DMS79 treated with DMSO at 0.1 percent for 48 hours (cell line): ENCODE data around the gene CNTNAP2.
A peak's percentile ranks its signal among the peaks of the same experiment; 100 is the strongest.
"Not testable (repeated sequence)": the region's sequence is repeated elsewhere in the genome, so short reads cannot be mapped to it uniquely, and the experiment has no call there.

Experiments
- DNase-seq: peaks from one replicate; lab custom pipeline; 2025; lab: John Stamatoyannopoulos, UW

Gene CNTNAP2

DNA sequence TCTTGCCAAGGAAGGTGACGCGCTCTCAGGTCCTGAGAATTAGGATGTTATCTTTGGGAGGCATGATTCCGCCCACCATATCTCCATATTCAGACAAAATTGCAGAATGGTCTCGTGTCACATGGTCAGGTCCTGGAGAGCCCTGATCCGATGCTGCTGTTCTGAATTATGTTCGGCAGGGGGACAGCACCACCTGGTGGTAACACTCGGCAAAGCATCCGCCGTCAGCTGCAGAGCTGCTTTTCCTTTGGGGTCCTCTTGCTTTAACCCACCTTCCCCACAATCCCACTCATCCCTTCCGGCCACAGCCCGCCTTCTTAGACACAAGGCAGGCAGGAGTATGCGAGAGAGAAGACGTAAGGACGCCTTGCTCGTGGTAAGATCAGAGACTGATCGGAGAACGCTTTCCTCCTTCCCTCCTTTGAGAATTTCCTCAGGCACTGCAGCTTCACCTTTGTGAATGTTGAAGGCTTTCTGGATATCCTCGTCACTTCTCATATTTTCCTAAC lies 2146.2 kb downstream of the CNTNAP2 start:
- DNase-seq, result no peak

DNA sequence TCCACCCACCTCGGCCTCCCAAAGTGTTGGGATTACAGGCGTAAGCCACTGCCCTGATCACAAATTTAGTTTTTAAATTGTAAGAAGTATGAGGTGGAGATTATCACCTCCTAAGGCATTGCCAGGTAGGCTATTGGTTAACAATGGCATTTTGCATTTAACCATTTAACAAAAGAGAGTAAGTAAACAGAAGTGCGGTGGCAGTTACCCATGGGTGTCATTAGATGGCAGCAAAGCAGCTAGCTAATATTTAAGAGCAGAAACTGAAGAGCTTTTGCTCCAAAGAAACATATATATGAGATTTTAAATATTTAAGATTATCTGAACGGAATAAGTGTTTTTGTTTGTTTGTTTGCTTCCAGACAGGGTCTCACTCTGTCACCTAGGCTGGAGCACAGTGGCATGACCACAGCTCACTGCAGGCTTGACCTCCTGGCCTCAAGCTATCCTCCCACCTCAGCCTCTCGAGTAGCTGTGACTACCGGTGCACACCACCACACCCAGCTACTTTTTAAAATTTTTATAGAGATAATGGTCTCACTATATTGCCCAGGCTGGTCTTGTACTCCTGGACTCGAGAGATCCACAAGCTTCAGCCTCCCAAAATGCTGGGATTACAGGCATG lies 2148.4 kb downstream of the CNTNAP2 start:
- peak; percentile 44 for DNase-seq

DNA sequence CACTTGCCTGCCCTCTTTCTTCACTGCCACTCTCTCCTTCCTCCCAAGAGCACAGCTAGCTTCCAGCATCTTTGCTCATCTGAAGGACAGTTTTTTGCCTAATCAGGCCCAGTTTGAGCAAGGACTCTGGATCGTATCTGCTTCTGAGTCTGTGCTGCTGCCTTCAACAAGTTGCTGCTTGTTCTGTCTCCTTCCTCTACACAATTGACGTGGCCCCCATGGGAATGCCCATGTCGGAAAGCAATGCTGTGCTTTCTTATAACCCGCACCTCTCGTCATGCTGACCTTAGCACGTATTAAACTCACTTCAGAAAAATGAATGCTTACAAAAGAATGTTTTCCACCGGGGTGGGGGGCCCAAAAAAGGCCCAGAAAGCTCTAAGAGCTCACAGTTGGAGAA lies 2149.3 kb downstream of the CNTNAP2 start:
- no peak for DNase-seq

DNA sequence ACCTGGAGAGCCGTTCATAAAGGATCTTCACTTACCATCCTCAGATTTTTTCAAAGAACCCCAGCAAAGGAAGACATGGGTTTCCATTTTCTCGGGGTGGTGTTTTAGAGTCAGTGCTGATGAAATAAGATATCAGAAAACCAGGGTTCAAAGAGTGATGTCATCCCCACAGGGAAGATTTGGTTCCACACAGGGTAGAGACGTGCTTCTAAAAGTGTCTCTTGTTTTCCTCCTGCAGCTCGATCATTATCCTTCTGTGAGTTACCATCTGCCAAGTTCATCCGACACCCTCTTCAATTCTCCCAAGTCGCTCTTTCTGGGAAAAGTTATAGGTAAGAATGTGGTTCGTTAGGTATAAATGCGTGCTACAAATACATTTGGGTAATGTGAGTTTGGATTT lies 2150.2 kb downstream of the CNTNAP2 start:
- no peak for DNase-seq

DNA sequence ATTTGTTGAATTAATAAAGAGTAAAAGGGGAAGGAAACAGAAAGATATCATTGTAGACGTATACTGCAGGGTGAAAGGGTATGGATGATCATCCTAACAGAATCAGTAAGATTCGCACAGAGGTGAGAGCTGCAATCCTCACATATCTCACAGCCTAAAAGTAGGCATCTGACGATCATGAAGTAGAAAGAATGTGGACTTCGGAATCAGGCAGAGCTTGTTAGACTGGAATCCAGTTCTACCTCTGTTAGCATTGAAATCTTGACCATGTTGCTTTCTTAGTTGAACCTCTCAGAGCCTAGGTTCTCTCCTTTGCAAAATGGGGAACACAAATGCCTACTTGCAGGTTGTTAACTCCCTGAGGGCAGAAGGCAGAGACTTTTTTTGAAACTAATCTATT lies 2154.0 kb downstream of the CNTNAP2 start:
- no peak for DNase-seq

DNA sequence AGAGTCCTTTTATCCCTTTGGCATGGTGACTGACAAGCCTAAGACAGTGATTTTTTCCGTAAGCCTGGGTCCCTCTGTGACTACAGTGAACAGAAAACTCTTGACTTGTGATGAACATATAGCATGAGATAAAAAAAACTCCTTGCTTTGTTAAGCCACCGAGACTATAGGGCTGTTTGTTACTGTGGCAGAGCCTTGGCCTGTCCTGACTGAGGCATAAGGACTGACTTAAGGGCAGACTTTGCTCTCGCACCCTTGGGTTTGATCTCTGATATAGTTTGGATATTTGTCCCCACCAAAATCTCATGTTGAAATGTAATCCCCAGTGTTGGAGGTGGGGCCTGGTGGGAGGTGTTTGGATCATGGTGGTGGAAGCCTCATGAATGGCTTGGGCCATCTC lies 2157.5 kb downstream of the CNTNAP2 start:
- no peak for DNase-seq

DNA sequence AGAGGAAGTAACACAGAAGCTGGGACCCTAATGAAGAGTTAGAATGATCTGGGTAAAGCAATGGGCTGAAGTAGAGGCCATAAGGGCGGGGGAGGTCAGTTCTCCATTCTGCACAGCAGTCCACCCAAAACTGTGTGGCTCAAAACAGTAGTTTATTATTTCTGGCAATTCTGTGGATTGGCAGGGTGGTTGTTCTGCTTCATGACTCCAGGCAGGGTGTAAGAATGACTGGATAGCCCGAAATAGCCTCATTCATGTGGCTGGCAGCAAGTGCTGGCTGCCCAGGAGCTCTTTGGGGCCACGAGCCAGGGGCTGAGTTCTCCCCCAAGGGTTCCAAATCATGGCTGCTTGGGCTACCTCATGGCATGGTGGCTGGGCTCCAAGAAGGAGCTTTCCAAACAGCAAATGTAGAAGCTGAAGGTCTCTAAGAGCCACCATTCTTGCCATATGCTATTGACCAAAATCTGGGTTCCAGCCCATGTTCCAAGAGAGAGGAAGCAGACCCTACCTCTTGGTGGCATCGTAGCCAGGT lies 2158.8 kb downstream of the CNTNAP2 start:
- DNase-seq, result no peak

DNA sequence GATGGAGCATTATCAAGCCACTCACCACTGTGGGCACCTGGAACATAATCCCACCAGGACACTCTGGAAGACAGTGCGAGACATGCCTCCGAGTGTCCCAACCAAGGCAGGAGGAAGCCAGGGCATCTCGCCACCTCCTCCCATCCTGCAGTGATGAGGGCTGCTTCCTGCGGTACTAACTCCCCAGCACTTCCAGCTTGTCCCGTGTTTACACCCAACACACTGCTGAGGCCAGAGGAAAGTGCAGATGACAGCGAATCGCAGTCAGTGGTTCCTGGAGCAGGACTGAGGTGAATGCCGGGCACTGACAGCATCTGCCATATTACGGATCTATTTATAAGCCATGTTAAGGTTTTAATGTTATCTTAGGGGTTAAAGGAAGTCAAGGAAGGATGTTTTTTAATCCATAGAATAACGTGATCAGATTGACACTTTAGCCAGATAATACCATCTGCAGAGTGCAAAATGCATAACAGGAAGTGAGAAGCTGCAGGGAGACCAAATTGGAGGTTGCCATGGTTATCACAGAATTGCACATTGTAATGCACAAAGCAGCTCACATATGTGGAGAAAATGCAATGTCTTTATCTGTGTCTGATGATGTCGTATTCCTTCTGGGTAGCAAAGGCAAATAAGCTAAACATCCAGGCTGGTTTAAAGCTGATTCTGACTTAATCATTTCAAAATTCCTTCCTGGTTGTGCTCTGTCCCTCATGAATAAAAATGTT lies 2159.9 kb downstream of the CNTNAP2 start:
- no peak for DNase-seq

DNA sequence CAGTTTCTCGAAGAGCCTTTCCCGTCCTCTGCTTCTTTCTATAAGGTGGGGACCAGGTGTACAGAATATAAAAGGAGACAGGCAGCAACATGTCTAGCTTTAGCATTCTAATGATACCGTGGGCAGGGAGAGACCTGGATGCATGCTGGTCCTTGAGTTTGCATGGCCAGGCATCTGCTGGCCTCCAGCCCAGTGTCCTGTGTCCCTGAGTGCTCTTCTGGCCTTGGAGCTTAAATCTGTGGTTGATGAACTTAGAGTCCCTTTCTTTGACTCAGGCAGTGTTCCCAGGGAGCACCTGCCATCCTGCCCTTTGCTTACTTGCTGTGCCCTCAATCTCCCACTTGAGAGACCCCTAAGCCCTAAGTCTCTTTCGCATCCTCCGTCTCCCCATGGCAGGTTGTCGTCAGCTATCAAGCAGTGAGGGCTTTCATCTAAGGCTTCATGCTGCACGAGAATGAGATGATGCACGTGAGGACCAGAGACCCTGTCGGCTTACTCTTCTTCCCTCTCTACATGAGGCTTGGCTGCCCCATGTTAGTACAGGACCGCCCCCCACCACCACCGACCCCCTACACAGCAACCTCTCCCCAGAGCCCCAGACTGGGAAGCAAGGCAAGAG lies 2160.6 kb downstream of the CNTNAP2 start:
- peak; percentile 93 for DNase-seq

DNA sequence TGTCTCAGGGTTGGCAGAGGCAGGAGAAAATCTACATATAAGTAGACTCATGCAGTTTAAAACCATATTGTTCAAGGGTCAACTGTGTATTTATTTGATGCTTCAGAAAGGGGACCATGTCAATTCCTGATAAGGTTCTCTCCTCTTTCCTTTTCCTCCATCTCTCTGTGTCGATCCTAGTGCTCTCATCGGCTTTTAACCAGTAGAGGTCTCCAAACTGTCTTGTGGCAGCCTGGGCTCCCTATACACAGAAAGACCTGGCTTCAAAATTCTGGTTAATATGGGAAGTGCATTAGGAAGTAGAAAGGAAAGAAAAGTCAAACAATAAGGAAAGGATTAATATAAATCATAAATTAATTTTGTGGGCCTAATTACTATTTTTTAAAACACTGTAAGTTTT lies 2169.5 kb downstream of the CNTNAP2 start:
- DNase-seq, result peak; percentile 21

DNA sequence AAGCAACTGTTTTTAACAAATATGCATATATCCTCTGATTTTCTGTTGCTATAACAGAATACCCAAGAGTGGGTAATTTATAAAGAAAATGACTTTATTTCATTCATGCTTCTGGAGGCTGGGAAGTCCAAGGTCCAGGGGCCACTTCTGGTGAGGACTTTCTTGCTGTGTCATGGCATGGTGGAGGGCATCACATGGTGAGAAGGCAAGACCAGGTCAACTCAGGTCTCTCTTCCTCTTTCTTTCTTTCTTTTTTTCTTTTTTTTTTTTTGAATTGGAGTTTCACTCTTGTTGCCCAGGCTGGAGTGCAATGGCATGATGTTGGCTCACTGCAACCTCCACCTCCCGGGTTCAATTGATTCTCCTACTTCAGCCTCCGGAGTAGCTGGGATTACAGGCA lies 2170.9 kb downstream of the CNTNAP2 start:
- DNase-seq, result no peak

DNA sequence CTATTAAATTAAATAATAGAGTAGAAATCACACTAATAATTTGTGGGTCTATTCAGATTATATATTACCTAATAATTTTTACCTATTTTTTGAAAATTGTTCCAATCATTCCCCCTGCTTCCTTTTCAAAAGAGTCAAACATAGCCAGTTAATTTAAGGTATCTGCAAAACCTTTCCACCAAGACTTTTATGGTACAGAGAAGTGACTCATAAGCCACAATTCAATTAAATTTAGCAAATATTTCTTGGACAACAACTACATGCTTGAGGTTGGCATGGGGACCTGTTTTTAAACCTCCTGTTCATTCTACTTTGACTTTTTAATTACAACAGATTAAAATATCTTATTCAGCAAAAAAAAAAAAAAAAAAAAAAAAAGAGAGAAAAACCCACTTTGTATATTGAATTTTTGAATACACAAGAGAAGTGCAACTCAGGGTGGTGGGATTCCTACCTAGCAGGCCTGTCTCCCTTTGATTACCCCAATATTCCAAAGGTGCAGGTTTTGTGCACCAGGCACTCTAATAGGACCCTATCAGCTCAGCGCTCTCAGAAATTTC lies 2172.1 kb downstream of the CNTNAP2 start:
- DNase-seq, result no peak

DNA sequence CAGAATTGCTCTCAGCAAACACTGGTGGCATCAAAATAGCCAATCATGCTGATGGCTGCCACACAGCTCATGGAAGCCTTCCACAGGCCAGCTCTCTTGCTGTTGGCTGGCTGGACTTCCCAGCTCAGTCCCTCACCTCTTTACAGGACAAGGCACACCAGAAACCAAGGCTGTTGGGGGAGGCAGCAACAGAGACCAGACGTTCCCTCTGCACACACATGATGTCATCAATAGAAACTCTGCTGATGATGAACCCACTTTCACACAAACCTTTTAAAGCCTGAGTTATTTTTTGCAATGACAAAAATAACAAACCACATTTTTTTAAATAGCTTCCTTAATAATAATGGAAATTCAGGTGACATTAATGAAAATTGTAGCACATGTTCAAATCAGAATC lies 2173.0 kb downstream of the CNTNAP2 start:
- no peak for DNase-seq

DNA sequence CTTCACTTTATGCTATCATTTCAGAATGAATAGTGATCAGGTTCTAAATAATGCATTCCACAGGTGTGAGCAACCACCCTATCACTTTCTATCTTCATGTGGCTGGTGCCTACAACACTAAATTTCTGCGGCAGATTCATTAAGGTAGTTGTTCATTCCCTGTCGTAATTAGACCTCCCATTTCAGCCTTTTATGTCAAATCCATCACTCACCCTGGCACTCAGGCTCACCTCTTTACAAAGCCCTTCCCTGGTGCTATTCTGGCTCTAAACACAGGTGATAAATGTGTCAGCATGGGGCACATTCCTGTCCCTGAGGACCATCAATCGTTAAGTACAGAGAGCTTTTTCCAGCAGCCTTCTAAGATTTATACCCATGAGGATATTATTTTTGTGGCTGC lies 2173.9 kb downstream of the CNTNAP2 start:
- DNase-seq, result no peak

DNA sequence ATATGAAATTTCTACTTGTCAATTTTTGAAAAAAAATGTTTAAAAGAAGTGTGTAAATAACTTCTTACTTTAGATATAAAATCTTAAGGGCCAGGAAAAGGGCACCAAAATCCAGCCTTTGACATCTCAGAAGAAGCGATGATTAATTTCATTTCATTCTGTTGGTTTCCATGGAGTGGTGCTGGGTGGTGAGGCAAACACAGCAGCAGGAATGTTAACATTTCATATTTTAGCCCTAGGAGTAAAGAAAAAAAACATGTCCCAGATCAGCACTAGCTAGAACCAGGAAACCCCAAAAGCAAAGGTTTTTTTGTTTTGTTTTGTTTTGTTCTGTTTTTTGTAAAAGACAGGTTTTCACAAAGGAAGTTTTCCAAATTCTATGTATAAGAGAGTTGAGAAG lies 2175.2 kb downstream of the CNTNAP2 start:
- DNase-seq, result no peak

DNA sequence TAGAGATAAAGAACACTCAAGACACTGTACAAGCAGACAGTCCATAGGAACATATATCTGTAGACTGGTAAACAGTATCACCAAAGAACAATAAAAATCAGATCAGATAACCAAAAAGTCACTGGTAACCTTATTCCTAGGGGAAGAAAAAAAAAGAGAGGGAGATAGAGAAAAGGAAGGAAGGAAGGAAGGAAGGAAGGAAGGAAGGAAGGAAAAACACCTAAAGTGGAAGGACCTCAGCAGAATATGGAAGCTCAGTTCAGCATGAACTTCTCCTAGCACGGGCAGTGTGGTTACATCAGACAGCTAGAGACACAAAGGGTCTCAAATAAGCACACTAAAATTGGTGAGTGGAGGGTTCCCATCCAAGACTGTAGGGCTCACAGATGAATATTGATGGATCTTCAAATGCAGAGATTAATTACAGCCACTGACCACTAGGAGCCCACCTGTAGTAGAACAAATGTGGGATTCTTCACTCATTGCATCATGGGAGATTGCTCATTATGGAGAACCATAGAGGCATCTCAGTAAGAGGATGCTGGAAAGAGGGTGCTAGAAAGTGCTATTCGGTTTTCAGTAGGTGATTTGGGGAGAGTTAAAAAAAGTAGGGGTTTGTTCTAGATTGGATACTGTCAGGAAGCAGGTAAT lies 2180.5 kb downstream of the CNTNAP2 start:
- no peak for DNase-seq

DNA sequence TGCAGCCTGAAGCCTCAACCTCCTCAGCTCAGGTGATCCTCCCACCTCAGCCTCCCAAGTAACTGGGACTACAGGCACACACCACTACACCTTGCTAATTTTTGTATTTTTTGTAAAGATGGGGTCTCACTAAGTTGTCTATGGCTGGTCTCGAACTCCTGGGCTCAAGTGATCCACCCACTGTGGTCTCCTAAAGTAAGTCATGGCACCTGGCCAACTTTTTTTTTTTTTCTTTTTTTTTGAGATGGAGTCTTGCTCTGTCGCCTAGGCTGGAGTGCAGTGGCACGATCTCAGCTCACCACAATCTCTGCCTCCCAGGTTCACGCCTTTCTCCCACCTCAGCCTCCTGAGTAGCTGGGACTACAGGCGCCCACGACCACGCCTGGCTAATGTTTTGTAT lies 2182.2 kb downstream of the CNTNAP2 start:
- not testable (repeated sequence) for DNase-seq

DNA sequence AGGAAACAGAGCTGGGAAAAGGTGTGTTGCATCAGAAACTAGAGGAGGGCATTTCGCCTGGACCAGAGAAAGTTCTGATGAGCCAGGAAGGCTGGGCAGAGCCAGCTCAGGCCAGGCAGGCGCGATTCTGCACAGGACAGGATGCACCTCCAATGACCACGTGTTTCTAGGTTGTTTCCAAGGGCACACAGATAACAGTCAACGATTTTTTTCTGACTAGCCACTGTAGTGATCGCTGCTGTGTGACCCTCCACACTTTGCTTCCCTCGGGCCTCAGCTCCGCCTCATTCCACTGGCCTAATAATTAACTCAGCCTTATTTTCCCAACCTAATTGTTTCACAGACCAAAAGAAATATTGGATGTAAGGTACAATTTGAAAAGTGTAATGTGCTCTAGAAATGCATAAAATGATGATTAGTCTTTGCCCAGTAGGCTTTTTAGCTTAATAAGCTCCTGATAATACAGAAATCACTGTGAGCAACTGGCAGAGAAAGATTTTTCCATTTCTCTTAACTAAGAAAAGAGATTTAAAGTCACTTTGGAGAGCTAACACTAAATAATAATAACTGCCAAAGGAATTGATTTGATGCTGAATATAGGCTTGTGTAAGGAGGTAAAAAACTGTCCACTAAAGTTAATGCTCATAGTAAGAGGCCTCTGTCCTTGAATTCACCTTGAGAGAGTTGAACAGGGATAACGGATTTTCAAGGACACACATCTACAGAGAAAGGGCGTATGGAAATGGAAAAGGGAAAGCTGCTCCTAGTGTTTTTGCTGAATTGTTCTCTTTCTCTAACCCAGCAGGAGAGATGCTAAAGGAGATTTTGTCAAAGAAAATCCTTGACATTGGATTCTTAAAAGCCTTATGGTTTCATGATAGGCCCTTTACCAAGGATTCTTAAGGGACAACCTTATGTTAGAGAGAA lies 2183.0 kb downstream of the CNTNAP2 start:
- no peak for DNase-seq

DNA sequence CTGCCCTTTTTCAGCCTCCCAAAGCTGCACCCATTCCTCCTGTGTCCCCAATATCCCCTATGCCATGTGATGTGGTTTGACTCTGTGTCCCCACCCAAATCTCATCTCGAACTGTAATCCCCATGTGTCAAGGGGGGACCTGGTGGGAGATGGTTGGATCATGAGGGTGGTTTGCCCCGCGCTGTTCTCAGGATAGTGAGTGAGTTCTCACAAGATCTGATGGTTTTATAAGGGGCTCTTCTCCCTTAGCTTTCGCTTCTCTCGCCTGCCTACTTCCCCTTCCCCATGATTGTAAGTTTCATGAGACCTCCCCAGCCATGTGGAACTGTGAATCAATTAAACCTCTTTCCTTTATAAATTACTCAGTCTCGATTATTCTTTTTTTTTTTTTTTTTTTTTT lies 2185.8 kb downstream of the CNTNAP2 start:
- DNase-seq, result not testable (repeated sequence)

DNA sequence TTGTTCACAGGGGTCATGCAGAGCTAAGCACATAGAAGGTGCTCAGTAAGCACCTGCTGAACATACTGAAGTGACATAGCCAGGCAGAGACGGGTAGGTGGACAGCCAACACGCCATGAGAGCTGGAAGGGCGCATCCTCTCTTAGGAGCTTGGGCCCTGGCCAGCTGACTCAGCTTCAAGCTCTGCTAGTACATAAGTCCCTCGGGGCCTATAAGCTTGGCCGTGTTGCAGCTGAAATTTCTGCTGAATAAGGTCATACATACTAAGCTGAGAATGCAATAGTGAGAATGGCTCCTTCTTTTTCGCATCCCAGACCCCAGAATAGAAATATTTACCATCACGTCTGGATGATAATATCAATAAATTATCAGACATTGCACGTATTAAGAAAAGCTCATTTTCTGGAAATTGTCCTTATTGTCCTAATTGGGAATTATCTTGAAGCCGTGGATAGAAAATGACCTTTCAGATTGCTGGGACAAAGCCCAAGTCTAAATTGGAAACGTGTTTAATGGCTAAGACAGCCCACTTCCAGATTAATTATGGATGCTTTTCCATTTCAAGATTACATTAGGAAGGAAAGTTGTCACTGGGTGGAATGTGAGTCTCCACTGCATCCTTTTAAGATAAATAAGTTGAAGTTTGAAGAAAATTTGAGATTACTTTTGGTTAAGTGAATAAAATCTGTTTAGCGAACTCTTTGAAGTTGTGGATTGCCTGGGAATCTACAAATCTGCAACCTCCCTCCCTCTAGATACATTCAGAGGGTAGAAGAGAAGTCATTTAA lies 2186.9 kb downstream of the CNTNAP2 start:
- DNase-seq, result peak; percentile 16

DNA sequence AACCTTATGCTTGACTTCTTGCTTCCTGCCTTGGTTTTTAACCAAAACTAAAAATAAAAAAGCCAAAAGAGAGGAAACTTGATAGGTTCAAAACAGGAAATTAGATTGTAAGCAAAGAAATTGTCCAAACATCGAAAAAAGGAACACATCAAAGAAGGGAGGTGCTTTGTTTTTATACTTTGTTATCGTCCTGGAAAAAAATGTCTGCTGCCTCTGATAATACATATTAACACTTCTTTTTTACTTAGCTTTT lies 2187.4 kb downstream of the CNTNAP2 start:
- DNase-seq, result no peak
